ENCODE results near the gene CHRDL1. TPM values are rescaled to one million over a fixed set of nuclear protein-coding genes. Genes with fewer than 3 reads are reported as not detected.

The CHRDL1 gene
- total RNA-seq, 1 experiment from 2014 or later: 11.1 TPM

GRCh38 chrX:110755061-110755460 lies 40.6 kb downstream of the CHRDL1 start:
- Mint-ChIP-seq H3K4me1 (peaks cover 5% of the 10 kb centered on the region), H3K27ac (no peak overlapping the region), H3K27me3 (ENCODE audit: low read depth) (no peaks in the 10 kb centered on the region), H3K36me3 (peaks cover 5% of the 10 kb centered on the region), H3K9me3 (peaks cover 6% of the 10 kb centered on the region; the same call in 1 of the 2 replicates), H3K4me3 (no peak overlapping the region)
- TF ChIP-seq ZNF532 (CRISPR knock-in tag; IDR thresholded peaks at IDR 0.05; ENCODE audit: borderline replicate concordance): no peak
- TF ChIP-seq MLX (CRISPR knock-in tag; IDR thresholded peaks at IDR 0.05): no peak
- no peak for TF ChIP-seq ZNF121 (CRISPR knock-in tag; IDR thresholded peaks at IDR 0.05)
- no peak for TF ChIP-seq TCF7 (CRISPR knock-in tag; IDR thresholded peaks at IDR 0.05; ENCODE audit: low read depth)
- no peak for TF ChIP-seq ETV6 (CRISPR knock-in tag; IDR thresholded peaks at IDR 0.05)
- no peak for TF ChIP-seq NFE2L1 (CRISPR knock-in tag; IDR thresholded peaks at IDR 0.05)
- no peak for TF ChIP-seq ERG (CRISPR knock-in tag; IDR thresholded peaks at IDR 0.05)
- no peak for TF ChIP-seq TEAD1 (CRISPR knock-in tag; IDR thresholded peaks at IDR 0.05)
- TF ChIP-seq ZNF512 (CRISPR knock-in tag; IDR thresholded peaks at IDR 0.05; ENCODE audit: borderline replicate concordance): no peak
- no peak for TF ChIP-seq SMAD3 (CRISPR knock-in tag; IDR thresholded peaks at IDR 0.05; ENCODE audit: borderline replicate concordance)
- no peak for TF ChIP-seq CREM (CRISPR knock-in tag; IDR thresholded peaks at IDR 0.05)
- no peak for TF ChIP-seq CBFB (CRISPR knock-in tag; IDR thresholded peaks at IDR 0.05; ENCODE audit: low read depth)
- no peak for TF ChIP-seq ZNF317 (CRISPR knock-in tag; IDR thresholded peaks at IDR 0.05; ENCODE audit: borderline replicate concordance, low read depth)
- TF ChIP-seq ELF4 (CRISPR knock-in tag; IDR thresholded peaks at IDR 0.05; ENCODE audit: low read depth): no peak
- TF ChIP-seq PREB (CRISPR knock-in tag; IDR thresholded peaks at IDR 0.05; ENCODE audit: borderline replicate concordance): no peak
- no peak for TF ChIP-seq SMAD4 (CRISPR knock-in tag; IDR thresholded peaks at IDR 0.05)
- TF ChIP-seq PRRX2 (CRISPR knock-in tag; IDR thresholded peaks at IDR 0.05): no peak
- no peak for TF ChIP-seq ZSCAN18 (CRISPR knock-in tag; IDR thresholded peaks at IDR 0.05)
- no peak for TF ChIP-seq ZBTB43 (CRISPR knock-in tag; IDR thresholded peaks at IDR 0.05)
- TF ChIP-seq ZNF281 (CRISPR knock-in tag; IDR thresholded peaks at IDR 0.05): no peak
- POLR2A ChIA-PET: no interaction called here
- CTCF ChIA-PET: no interaction called here
- no peak for DNase-seq (ENCODE audit: low spot score)
- ATAC-seq: no peak

Data from WTC11 (cell line).